ENCODE measurements around the gene TMEFF1.
"Not testable (repeated sequence)": the region's sequence is repeated elsewhere in the genome, so short reads cannot be mapped to it uniquely, and the experiment has no call there.

The TMEFF1 gene

GRCh38 chr9:100498592-100498991, 25.6 kb downstream of the TMEFF1 start:
- no peak for DNase-seq

- no peak for DNase-seq
Measured at GRCh38 chr9:100499460-100499859, 26.5 kb downstream of the TMEFF1 start.

- DNase-seq = no peak
Measured at GRCh38 chr9:100499866-100500265, 26.9 kb downstream of the TMEFF1 start.

GRCh38 chr9:100505564-100506159, 32.7 kb downstream of the TMEFF1 start:
- DNase-seq = no peak

GRCh38 chr9:100507350-100507749, 34.4 kb downstream of the TMEFF1 start:
- DNase-seq = not testable (repeated sequence)

- DNase-seq = no peak
Measured at GRCh38 chr9:100511205-100511604, 38.3 kb downstream of the TMEFF1 start.

GRCh38 chr9:100515578-100516494, 42.9 kb downstream of the TMEFF1 start:
- DNase-seq = no peak

- no peak for DNase-seq
Measured at GRCh38 chr9:100521282-100521681, 48.3 kb downstream of the TMEFF1 start.

GRCh38 chr9:100525563-100525962, 52.6 kb downstream of the TMEFF1 start:
- DNase-seq = no peak

GRCh38 chr9:100527180-100527794, 54.3 kb downstream of the TMEFF1 start:
- DNase-seq = not testable (repeated sequence)

GRCh38 chr9:100534401-100534800, 61.5 kb downstream of the TMEFF1 start:
- DNase-seq = no peak

- no peak for DNase-seq
Measured at GRCh38 chr9:100540327-100540726, 67.4 kb downstream of the TMEFF1 start.

GRCh38 chr9:100549048-100549447, 76.1 kb downstream of the TMEFF1 start:
- DNase-seq = no peak

GRCh38 chr9:100554935-100555401, 82.0 kb downstream of the TMEFF1 start:
- DNase-seq = no peak

- DNase-seq = no peak
Measured at GRCh38 chr9:100555471-100555870, 82.5 kb downstream of the TMEFF1 start.

- no peak for DNase-seq
Measured at GRCh38 chr9:100557053-100557452, 84.1 kb downstream of the TMEFF1 start.

- DNase-seq = no peak
Measured at GRCh38 chr9:100561256-100561655, 88.3 kb downstream of the TMEFF1 start.

GRCh38 chr9:100567856-100568255, 94.9 kb downstream of the TMEFF1 start:
- DNase-seq = no peak

GRCh38 chr9:100573655-100574260, 100.8 kb downstream of the TMEFF1 start:
- DNase-seq = no peak

GRCh38 chr9:100575006-100575405, 102.1 kb downstream of the TMEFF1 start:
- DNase-seq = no peak

GRCh38 chr9:100575765-100576386, 102.9 kb downstream of the TMEFF1 start:
- DNase-seq = no peak

GRCh38 chr9:100577776-100578448, 105.0 kb downstream of the TMEFF1 start, which contains the start of gene CAVIN4:
Gene CAVIN4, plus strand, starts transcription at chr9:100578079. Its CDS starts 65 bp downstream, at chr9:100578144.
- no peak for DNase-seq

All from NCI-H1694 treated with DMSO at 0.1 percent for 48 hours (cell line).